Spleen (tissue), 11 donors: Measurements from ENCODE around the gene ABTB2. TPM values are rescaled to one million over a fixed set of nuclear protein-coding genes. Genes with fewer than 3 reads are reported as not detected.

Experiments used
- DNase-seq: peaks from one replicate; pipeline ENCODE4 v3.0.0-alpha.2; 2020
- H3K27ac ChIP-seq, 8 donors: fragments of 200-600 bp; sonication (generic) in 7 of 8; 1 replicate in 4 of 8; 2 replicates in 4 of 8; pipeline versions ENCODE4 v1.5.0 to v1.8.0; 2016 to 2021; ENCODE audit warnings: inconsistent platforms in 4 of 8, mild to moderate bottlenecking in 4 of 8, moderate library complexity in 1 of 8
- H3K27me3 ChIP-seq, 7 donors: fragments of 200-600 bp; sonication (generic) in 6 of 7; replicated peaks in 1 of 7; 1 replicate in 4 of 7; 2 replicates in 3 of 7; pipeline versions ENCODE4 v1.5.0 to v1.8.0; 2016 to 2021; ENCODE audit warnings: inconsistent platforms in 3 of 7, mild to moderate bottlenecking in 1 of 7
- H3K36me3 ChIP-seq, 6 donors: fragments of 200-600 bp; sonication (generic) in 5 of 6; 1 replicate in 4 of 6; 2 replicates in 2 of 6; pipeline versions ENCODE4 v1.5.0 to v1.8.0; 2016 to 2021; ENCODE audit warnings: inconsistent platforms in 2 of 6
- H3K4me1 ChIP-seq, 6 donors: fragments of 200-600 bp; sonication (generic) in 5 of 6; 1 replicate in 3 of 6; 2 replicates in 3 of 6; pipeline versions ENCODE4 v1.5.0 to v1.8.0; 2016 to 2021; ENCODE audit warnings: inconsistent platforms in 3 of 6
- H3K4me3 ChIP-seq, 8 donors: fragments of 200-600 bp; sonication (generic) in 7 of 8; 1 replicate in 4 of 8; 2 replicates in 4 of 8; pipeline versions ENCODE4 v1.5.0 to v1.8.0; 2016 to 2021; ENCODE audit warnings: inconsistent platforms in 4 of 8, mild to moderate bottlenecking in 4 of 8, moderate library complexity in 2 of 8
- H3K9me3 ChIP-seq, 8 donors: fragments of 200-600 bp; sonication (generic) in 7 of 8; 1 replicate in 4 of 8; 2 replicates in 4 of 8; pipeline versions ENCODE4 v1.5.0 to v1.8.0; 2016 to 2021; ENCODE audit warnings: inconsistent platforms in 4 of 8
- POLR2A ChIP-seq, 3 donors: fragments of 450-650 bp; IDR thresholded peaks; one replicate each; pipeline ENCODE4 v1.5.1; 2017; ENCODE audit warnings: antibody characterized with exemption in 3 of 3, mild to moderate bottlenecking in 1 of 3
- POLR2AphosphoS5 ChIP-seq, 3 donors: sonication (generic); formaldehyde crosslinking; IDR thresholded peaks; one replicate each; pipeline ENCODE4 v1.5.1; 2017; ENCODE audit warnings: antibody characterized with exemption in 3 of 3
- WGBS, 5 donors: extraction: QIAGEN DNeasy Blood & Tissue Kit in 3 of 5; methylation state at CpG; one replicate each; pipeline versions ENCODE4 v1.1.5 to v1.1.7; 2013 to 2018; 5-methylcytosine and 5-hydroxymethylcytosine counted together
- intact Hi-C: fragments of 100-400 bp; cut with DNase I; formaldehyde crosslinking; loops from one replicate; pipeline ENCODE4 v1.15.0; 2023; ENCODE audit warnings: low total_unique reads
- polyA plus RNA-seq, 3 donors: library from polyadenylated mRNA; stranded (reverse); fragments of 200-250 nt; gene quantifications; one replicate each; pipeline ENCODE4 v1.2.1, GENCODE V29; 2013
- total RNA-seq, 7 donors: library from RNA; depleted of rRNA in 3 of 7; stranded (reverse); fragments of >200 nt in 3 of 7; fragmentation: NEBNext Ultra II Directional in 4 of 7; extraction: Animal tissue kit (Norgen Biotek cat#: 25700) in 4 of 7; gene quantifications; one replicate each; pipeline versions ENCODE4 v1.1.0 to v1.2.1, GENCODE V29; 2016 to 2021
- TF ChIP-seq, protein P1 (sequence below), 11 experiments: fragments of 200-600 bp in 7 of 11; fragments of 450-650 bp in 4 of 11; sonication (generic) in 4 of 11; IDR thresholded peaks in 8 of 11; conservative IDR thresholded peaks in 3 of 11; 1 replicate in 7 of 11; 2 replicates in 4 of 11; pipeline versions ENCODE4 v1.4.0 to v1.8.0; 2016 to 2021; ENCODE audit warnings: antibody characterized with exemption in 11 of 11, inconsistent platforms in 4 of 11, mild to moderate bottlenecking in 1 of 11
- donor health status: healthy with polysubstance abuse.
- donor health status: DM: no; HTN: no; CAD: no; lungs with moderate emphysema.
- donor health status: DM: no; HTN: no; CAD: no.
- donor health status: Bipolar disorder and iron deficiency.
- donor health status: healthy.
- donor health status: DM: no; HTN: no; CAD: no.
- donor health status: DM: yes; HTN: yes; CAD: no.

Gene ABTB2
- total and polyA plus RNA-seq, 10 donors: 0.41 to 2.9 (median 1.7) TPM

DNA sequence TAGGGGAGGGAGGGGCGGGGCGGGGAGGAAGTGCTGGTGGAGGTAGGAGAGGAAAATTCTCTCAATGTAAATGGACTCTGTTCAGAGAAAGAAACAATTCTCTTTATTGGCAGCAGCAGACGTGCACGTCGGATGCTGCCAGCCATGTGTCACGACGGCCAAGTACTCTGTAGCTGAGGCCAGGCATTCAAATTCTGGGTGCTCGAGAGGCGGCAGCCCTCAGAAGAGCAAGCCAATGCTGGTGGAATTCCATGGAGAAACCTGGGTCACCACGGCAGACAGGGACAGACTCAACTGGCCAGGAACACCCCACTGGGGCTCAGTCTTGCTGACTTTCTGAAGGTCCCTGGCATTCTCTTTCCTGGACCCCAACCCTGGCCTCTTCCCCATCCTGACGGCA, 90.8 kb downstream of the ABTB2 start:
- intact Hi-C loops: no loop called here
- no peak overlapping the region for H3K4me3 ChIP-seq
- peaks cover 0 to 25% (median 1%) of the 10 kb centered on the region in 6 donors for H3K4me1 ChIP-seq
- TF ChIP-seq, protein P1, sequence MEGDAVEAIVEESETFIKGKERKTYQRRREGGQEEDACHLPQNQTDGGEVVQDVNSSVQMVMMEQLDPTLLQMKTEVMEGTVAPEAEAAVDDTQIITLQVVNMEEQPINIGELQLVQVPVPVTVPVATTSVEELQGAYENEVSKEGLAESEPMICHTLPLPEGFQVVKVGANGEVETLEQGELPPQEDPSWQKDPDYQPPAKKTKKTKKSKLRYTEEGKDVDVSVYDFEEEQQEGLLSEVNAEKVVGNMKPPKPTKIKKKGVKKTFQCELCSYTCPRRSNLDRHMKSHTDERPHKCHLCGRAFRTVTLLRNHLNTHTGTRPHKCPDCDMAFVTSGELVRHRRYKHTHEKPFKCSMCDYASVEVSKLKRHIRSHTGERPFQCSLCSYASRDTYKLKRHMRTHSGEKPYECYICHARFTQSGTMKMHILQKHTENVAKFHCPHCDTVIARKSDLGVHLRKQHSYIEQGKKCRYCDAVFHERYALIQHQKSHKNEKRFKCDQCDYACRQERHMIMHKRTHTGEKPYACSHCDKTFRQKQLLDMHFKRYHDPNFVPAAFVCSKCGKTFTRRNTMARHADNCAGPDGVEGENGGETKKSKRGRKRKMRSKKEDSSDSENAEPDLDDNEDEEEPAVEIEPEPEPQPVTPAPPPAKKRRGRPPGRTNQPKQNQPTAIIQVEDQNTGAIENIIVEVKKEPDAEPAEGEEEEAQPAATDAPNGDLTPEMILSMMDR (IDR thresholded peaks at IDR 0.05 in 8 of 11, conservative IDR thresholded peaks at IDR 0.05 in 3 of 11): no peak
- no peak for TF ChIP-seq POLR2A (IDR thresholded peaks at IDR 0.05)
- DNase-seq: no peak
- WGBS, 5 donors: 34 to 55% (median 48%) methylated on average over 11 of the region's 11 CpGs
- H3K27me3 ChIP-seq: peaks cover 0 to 4% (median 0%) of the 10 kb centered on the region in 7 donors
- H3K9me3 ChIP-seq: no peaks in the 10 kb centered on the region
- H3K36me3 ChIP-seq: no peaks in the 10 kb centered on the region
- H3K27ac ChIP-seq: no peak overlapping the region

DNA sequence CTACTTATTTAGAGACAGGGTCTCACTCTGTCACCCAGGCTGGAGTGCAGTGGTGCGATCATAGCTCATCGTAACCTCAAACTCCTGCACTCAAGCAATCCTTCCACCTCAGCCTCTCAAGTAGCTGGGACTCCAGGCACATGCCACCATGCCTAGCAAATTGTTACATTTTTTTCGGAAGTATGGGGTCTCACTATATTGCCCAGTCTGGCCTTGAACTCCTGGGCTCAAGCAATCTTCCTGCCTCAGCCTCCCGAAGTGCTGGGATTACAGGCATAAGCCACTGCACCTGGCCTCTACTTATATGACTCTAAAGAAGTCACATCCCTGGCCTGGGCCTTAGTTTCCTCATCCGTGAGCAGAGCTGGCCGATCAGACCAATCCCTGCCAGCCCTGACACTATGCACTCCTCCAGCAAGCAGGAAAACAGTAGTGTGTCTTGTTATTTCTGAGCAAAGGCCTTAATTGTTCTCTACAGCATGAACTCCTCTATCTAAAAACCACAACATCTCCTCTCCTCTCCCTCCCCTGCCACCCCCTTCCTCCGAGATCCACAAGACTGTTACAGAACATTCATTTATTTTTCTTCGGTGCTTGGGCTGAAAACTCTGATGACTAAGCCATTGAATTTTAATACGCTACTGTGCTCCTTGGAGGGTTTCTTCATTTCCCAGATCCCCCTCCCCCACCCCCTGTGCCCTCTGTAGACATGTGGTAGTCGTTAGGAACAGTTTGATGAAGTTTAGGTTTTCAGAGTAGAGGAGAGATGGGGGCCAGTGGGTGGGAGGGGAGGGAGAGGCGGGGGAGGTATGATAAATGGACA, 91.5 kb downstream of the ABTB2 start:
- peaks cover 0 to 25% (median 1%) of the 10 kb centered on the region in 6 donors for H3K4me1 ChIP-seq
- intact Hi-C loops: no loop called here
- no peaks in the 10 kb centered on the region for H3K9me3 ChIP-seq
- H3K27me3 ChIP-seq: peaks cover 0 to 4% (median 0%) of the 10 kb centered on the region in 7 donors
- TF ChIP-seq, protein P1 (IDR thresholded peaks at IDR 0.05 in 8 of 11, conservative IDR thresholded peaks at IDR 0.05 in 3 of 11): no peak
- TF ChIP-seq POLR2AphosphoS5 (IDR thresholded peaks at IDR 0.05): no peak
- TF ChIP-seq POLR2A (IDR thresholded peaks at IDR 0.05): no peak
- 44 to 58% (median 51%) methylated on average over 11 of the region's 11 CpGs for WGBS, 5 donors
- no peak overlapping the region for H3K27ac ChIP-seq
- no peak overlapping the region for H3K4me3 ChIP-seq
- DNase-seq: no peak
- no peaks in the 10 kb centered on the region for H3K36me3 ChIP-seq

DNA sequence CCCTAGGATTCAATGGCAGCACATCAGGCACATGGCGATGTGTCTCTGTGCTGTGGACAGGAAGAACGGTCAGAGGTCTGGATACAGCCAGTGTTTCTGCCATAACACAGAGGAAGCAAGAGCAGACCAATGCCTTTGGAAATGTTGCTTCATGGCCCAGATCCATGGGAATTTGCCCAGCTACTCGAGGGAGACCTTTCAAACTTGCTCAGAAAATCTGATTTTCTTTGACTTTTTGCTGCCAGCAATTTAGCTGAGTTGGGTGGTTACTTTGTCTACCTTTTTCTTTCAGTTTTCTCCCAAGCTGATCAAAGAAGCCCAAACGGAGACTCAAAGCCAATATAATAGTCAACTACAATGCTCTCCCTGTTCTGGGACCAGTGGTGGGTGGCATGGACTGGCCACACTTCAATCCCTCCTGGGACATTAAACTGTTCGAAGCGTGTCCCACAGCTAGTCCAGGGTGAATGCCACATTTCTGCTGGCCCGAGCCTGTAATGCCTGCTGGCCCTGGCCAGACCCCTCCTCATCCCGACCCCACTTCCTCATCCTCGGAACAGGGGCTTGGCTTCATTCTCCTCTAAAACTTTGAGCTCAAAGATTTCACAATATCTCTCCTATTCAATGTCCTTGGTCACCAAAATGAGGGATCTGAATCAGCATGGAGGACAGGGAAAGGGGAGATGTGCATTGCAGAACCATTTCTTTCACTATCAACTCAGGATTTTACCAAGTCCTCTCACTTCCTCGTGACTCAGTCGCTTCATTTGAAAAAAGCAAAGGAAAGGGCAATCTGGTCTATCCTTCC, 93.3 kb downstream of the ABTB2 start:
- peaks cover 0 to 25% (median 1%) of the 10 kb centered on the region in 6 donors for H3K4me1 ChIP-seq
- intact Hi-C loops: no loop called here
- DNase-seq: no peak
- WGBS, 5 donors: 79 to 89% (median 84%) methylated on average over 11 of the region's 11 CpGs
- H3K36me3 ChIP-seq: no peaks in the 10 kb centered on the region
- no peaks in the 10 kb centered on the region for H3K9me3 ChIP-seq
- no peak overlapping the region for H3K27ac ChIP-seq
- H3K27me3 ChIP-seq: peaks cover 0 to 4% (median 0%) of the 10 kb centered on the region in 7 donors
- no peak for TF ChIP-seq POLR2AphosphoS5 (IDR thresholded peaks at IDR 0.05)
- TF ChIP-seq POLR2A (IDR thresholded peaks at IDR 0.05): no peak
- TF ChIP-seq, protein P1 (IDR thresholded peaks at IDR 0.05 in 8 of 11, conservative IDR thresholded peaks at IDR 0.05 in 3 of 11): no peak
- H3K4me3 ChIP-seq: no peak overlapping the region
